DND-41 (cell line): ENCODE measurements around the gene TP63.

Experiments
- ATAC-seq: fragments of 200-7000 bp; cut with Tn5 transposase; 3 replicates; pipeline ENCODE4 v1.9.1; 2021; ENCODE audit warnings: low read depth; ENCODE audit not compliant: insufficient read depth
- DNase-seq: peaks from one replicate; pipeline ENCODE4 v3.0.0-alpha.2; 2020
- H2AFZ ChIP-seq: 2 replicates; pipeline ENCODE4 v1.6.0; 2012; ENCODE audit warnings: low read depth, low read length
- H3K27ac ChIP-seq: 2 replicates; pipeline ENCODE4 v1.5.1; 2012; ENCODE audit warnings: low read length, inconsistent platforms
- H3K27me3 ChIP-seq: fragments of 200-600 bp; sonication (generic); 2 replicates; pipeline ENCODE4 v1.6.0; 2012; ENCODE audit warnings: low read length, mild to moderate bottlenecking, inconsistent platforms; ENCODE audit not compliant: insufficient read depth, poor library complexity
- H3K36me3 ChIP-seq: 2 replicates; pipeline ENCODE4 v1.5.1; 2012; ENCODE audit warnings: low read length, inconsistent platforms; ENCODE audit not compliant: insufficient read depth
- H3K4me1 ChIP-seq: 2 replicates; pipeline ENCODE4 v1.5.1; 2012; ENCODE audit warnings: mild to moderate bottlenecking, low read length; ENCODE audit not compliant: insufficient read depth
- H3K4me2 ChIP-seq: 2 replicates; pipeline ENCODE4 v1.6.0; 2012; ENCODE audit warnings: mild to moderate bottlenecking, moderate library complexity, low read length, inconsistent platforms; ENCODE audit not compliant: insufficient read depth
- H3K4me3 ChIP-seq, 2 experiments: fragments of 200-600 bp in 1 of 2; shearing (Covaris generic) in 1 of 2; 2 replicates each; pipeline ENCODE4 v1.5.1; 2012 to 2016; ENCODE audit warnings: inconsistent platforms in 2 of 2, low read length in 2 of 2, mild to moderate bottlenecking in 2 of 2, low read depth in 1 of 2, moderate library complexity in 1 of 2
- H3K79me2 ChIP-seq: 2 replicates; pipeline ENCODE4 v1.6.0; 2012; ENCODE audit warnings: low read length, inconsistent platforms; ENCODE audit not compliant: insufficient read depth
- H3K9ac ChIP-seq: 2 replicates; pipeline ENCODE4 v1.6.0; 2012; ENCODE audit warnings: low read depth, mild to moderate bottlenecking, inconsistent platforms, low read length, moderate library complexity
- H3K9me3 ChIP-seq: 2 replicates; pipeline ENCODE4 v1.5.1; 2012; ENCODE audit warnings: low read length, moderate library complexity, mild to moderate bottlenecking, inconsistent platforms; ENCODE audit not compliant: insufficient read depth, severe bottlenecking
- H4K20me1 ChIP-seq: 2 replicates; pipeline ENCODE4 v1.6.0; 2012; ENCODE audit warnings: low read length; ENCODE audit not compliant: insufficient read depth
- EZH2 ChIP-seq: IDR thresholded peaks from 3 replicates; pipeline ENCODE4 v1.6.1; 2012; ENCODE audit warnings: borderline replicate concordance, low read depth, mild to moderate bottlenecking, moderate library complexity, low read length, inconsistent platforms; ENCODE audit not compliant: severe bottlenecking
- TF ChIP-seq, protein P1 (sequence below): IDR thresholded peaks from 2 replicates; pipeline ENCODE4 v1.5.1; 2012; ENCODE audit warnings: borderline replicate concordance, low read length, moderate library complexity, mild to moderate bottlenecking; ENCODE audit not compliant: poor library complexity, severe bottlenecking; ENCODE audit errors: extremely low read depth

TP63 gene

DNA sequence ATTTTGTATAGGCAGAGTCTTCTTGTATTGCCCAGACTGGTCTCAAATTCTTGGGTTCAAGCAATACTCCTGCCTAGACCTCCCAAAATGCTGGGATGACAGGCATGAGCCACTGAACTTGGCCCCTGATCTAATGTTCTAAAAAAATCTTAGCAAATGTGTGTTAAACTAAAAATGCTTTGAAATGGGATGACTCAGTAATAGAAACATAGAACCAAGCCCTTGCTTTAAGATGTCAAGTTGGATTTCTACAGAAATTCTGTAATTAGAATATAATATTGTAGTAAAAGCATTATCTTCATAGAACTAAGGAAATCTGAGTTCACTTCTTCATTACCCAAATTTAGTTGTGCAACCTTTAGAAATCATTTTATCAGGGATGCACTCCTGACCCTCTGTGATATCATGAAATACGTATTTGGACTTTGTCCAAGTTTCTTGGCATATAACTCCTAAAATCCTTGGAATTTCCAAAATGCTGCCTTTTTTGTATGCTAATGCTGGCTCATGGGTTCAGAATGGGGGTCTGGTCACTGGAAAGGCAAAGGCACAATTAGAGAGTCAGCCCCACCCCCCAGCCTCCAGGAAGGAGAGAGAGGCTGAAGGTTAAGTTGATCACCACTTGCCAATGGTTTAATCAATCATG is 217.3 kb downstream of the TP63 start:
- H4K20me1 ChIP-seq = no peaks in the 10 kb centered on the region
- H3K27me3 ChIP-seq = no peaks in the 10 kb centered on the region
- H3K9me3 ChIP-seq = no peaks in the 10 kb centered on the region
- no peak overlapping the region for H2AFZ ChIP-seq
- no peak for TF ChIP-seq EZH2
- TF ChIP-seq, protein P1, sequence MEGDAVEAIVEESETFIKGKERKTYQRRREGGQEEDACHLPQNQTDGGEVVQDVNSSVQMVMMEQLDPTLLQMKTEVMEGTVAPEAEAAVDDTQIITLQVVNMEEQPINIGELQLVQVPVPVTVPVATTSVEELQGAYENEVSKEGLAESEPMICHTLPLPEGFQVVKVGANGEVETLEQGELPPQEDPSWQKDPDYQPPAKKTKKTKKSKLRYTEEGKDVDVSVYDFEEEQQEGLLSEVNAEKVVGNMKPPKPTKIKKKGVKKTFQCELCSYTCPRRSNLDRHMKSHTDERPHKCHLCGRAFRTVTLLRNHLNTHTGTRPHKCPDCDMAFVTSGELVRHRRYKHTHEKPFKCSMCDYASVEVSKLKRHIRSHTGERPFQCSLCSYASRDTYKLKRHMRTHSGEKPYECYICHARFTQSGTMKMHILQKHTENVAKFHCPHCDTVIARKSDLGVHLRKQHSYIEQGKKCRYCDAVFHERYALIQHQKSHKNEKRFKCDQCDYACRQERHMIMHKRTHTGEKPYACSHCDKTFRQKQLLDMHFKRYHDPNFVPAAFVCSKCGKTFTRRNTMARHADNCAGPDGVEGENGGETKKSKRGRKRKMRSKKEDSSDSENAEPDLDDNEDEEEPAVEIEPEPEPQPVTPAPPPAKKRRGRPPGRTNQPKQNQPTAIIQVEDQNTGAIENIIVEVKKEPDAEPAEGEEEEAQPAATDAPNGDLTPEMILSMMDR = no peak
- ATAC-seq (no peak), DNase-seq (no peak)
- H3K9ac ChIP-seq = no peak overlapping the region
- H3K4me2 ChIP-seq = no peak overlapping the region
- H3K36me3 ChIP-seq = no peaks in the 10 kb centered on the region
- H3K4me1 ChIP-seq = no peaks in the 10 kb centered on the region
- H3K4me3 ChIP-seq = no peak overlapping the region
- no peaks in the 10 kb centered on the region for H3K79me2 ChIP-seq
- no peak overlapping the region for H3K27ac ChIP-seq

DNA sequence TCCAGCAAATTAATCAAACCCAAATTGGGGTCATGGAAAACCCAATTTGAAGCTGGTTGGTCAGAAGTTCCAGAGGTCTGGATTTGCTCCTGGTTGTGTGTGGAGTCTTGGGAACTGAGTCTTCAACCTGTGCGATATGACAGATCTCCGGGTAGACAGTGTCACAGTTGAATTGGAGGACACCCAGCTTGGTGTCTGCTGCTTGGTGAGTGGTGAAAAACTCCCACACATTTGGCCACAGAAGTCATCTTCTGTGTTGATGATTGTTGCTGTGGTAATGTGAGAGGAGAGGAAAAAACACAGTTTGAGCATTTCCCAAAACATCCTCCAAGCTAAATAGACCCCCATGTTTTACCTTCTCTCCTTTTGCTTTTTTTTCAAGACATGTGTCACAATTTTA is 218.1 kb downstream of the TP63 start:
- Histone ChIP-seq H3K27ac (no peak overlapping the region), H3K27me3 (no peaks in the 10 kb centered on the region), H3K4me2 (no peak overlapping the region), H3K36me3 (no peaks in the 10 kb centered on the region), H3K4me3 (no peak overlapping the region), H3K9ac (no peak overlapping the region), H2AFZ (no peak overlapping the region), H4K20me1 (no peaks in the 10 kb centered on the region), H3K79me2 (no peaks in the 10 kb centered on the region), H3K4me1 (no peaks in the 10 kb centered on the region), H3K9me3 (no peaks in the 10 kb centered on the region)
- no peak for ATAC-seq
- DNase-seq = no peak
- TF ChIP-seq, protein P1 = no peak
- TF ChIP-seq EZH2 = no peak

DNA sequence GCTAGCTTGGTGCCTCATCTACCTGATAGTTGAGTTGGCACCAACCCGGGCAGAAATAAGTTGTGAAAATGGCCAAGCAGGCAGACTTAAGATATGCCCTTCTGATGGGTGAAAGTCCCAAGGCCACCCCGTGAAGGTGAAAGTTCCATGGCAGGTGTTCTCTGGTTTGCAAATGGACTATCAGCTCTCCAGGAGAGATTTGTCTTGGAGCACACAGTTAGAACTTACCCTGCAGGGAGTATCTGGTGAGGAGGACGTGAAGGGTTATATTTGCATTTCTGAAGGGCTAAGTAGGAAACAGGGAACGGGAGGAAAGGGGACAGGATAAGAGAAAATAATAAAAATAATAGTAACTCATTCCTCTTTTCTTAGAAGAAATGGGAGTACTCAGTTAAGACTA is 220.5 kb downstream of the TP63 start:
- H3K4me2 ChIP-seq = no peak overlapping the region
- H2AFZ ChIP-seq = no peak overlapping the region
- no peaks in the 10 kb centered on the region for H3K4me1 ChIP-seq
- no peaks in the 10 kb centered on the region for H3K79me2 ChIP-seq
- H3K27ac ChIP-seq = no peak overlapping the region
- no peaks in the 10 kb centered on the region for H3K36me3 ChIP-seq
- no peak overlapping the region for H3K9ac ChIP-seq
- no peak for TF ChIP-seq EZH2
- TF ChIP-seq, protein P1 = no peak
- DNase-seq (no peak), ATAC-seq (no peak)
- no peaks in the 10 kb centered on the region for H3K9me3 ChIP-seq
- no peaks in the 10 kb centered on the region for H4K20me1 ChIP-seq
- no peak overlapping the region for H3K4me3 ChIP-seq
- H3K27me3 ChIP-seq = no peaks in the 10 kb centered on the region

DNA sequence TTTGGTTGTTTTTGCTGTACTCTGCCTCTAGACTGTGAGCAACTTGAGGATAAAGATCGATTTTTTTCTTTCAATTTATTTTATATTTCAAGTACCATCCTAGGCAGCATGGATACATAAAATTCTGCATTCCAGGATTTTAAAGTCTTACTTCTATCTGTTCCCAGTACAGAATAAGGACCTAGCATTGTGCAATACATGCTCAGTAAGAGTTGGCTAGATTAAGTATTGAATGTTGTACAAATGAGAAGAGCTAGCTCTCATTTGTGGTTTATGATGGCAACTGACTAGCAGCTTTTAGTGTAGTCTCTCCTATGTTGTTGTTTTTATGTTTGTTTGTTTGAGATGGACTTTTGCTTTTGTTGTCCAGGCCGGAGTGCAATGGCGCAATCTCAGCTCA is 222.7 kb downstream of the TP63 start:
- no peak for TF ChIP-seq EZH2
- TF ChIP-seq, protein P1 = no peak
- DNase-seq = no peak
- no peaks in the 10 kb centered on the region for H3K27me3 ChIP-seq
- H3K36me3 ChIP-seq = no peaks in the 10 kb centered on the region
- no peaks in the 10 kb centered on the region for H3K79me2 ChIP-seq
- H3K9ac ChIP-seq = no peak overlapping the region
- no peak overlapping the region for H3K27ac ChIP-seq
- H2AFZ ChIP-seq = no peak overlapping the region
- no peaks in the 10 kb centered on the region for H4K20me1 ChIP-seq
- H3K9me3 ChIP-seq = no peaks in the 10 kb centered on the region
- H3K4me2 ChIP-seq = no peak overlapping the region
- no peak for ATAC-seq
- H3K4me3 ChIP-seq = no peak overlapping the region
- H3K4me1 ChIP-seq = no peaks in the 10 kb centered on the region
